GM19035 (cell line): ENCODE measurements around the gene ZNF628.
"Not testable (repeated sequence)": the region's sequence is repeated elsewhere in the genome, so short reads cannot be mapped to it uniquely, and the experiment has no call there.

ENCODE experiments used
- ATAC-seq: cut with Tn5 transposase; IDR thresholded peaks from one replicate; pipeline ENCODE4 v1.9.1; 2021; ENCODE audit not compliant: unreplicated experiment

ZNF628 gene

GRCh38 chr19:55495646-55496349 lies 19.4 kb downstream of the ZNF628 start:
- ATAC-seq = no peak

DNA sequence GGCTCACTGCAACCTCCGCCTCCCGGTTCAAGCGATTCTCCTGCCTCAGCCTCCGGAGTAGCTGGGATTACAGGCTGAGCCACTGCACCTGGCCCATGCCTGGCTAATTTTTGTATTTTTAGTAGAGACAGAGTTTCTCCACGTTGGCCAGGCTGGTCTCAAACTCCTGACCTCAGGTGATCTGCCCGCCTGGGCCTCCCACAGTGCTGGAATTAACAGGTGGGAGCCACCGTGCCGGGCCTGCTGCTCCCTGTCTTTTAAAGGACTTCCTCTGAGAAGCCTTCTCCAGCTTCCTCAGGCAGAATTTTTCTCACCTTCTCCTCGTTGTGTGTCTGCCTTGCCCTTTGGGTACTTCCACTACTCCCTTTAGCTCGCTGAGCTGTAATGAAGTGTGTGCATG lies 20.4 kb downstream of the ZNF628 start:
- ATAC-seq = not testable (repeated sequence)

DNA sequence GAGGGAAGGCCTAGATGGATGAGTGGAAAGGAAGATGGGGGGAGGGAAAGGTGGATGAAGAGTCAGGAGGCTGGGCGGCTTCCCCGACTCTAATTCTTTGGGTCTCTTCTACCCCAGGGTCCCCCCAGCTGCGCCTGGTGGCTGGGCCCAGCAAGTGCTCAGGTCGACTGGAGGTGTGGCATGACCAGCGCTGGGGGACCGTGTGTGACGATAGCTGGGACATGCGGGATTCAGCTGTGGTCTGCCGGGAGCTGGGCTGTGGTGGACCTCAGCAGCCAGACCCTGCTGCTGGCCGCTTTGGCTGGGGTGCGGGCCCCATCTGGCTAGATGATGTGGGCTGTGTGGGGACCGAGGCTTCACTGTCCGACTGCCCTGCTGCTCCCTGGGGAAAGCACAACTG lies 21.3 kb downstream of the ZNF628 start:
- ATAC-seq = no peak

- no peak for ATAC-seq
These were observed 21.9 kb downstream of the ZNF628 start for GRCh38 chr19:55498246-55498840.

GRCh38 chr19:55500368-55500952 lies 24.0 kb downstream of the ZNF628 start:
- no peak for ATAC-seq

DNA sequence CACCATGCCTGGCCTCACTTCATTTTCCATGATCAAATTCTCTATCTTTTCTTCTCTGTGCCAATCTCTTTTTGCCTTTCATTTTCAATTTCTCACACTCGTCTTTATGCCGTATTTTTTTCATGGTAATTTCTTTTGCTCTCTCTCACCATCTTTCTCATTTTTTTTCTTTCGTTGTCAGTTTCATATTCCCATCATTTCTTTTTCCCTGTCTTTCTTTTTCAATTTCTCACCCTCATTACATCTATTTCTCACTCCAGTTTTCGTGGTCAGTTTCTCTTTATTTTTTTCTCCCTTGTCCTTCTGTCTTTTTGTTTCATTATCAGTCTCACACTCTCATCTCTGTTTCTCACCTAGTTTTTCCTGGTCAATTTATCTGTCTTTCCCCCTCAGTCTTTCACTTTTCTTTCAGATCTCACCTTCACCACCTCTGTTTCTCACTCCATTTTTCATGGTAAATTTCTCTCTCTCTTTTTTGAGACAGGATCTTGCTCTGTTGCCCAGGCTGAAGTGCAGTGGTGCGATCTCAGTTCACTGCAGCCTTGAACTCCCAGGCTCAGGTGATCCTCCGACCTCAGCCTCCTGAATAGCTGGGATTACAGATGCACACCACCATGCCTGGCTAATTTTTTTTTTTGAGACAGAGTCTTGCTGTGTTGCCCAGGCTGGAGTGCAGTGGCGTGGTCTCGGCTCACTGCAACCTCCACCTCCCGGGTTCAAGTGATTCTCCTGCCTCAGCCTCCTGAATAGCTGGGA lies 26.0 kb downstream of the ZNF628 start:
- no peak for ATAC-seq

DNA sequence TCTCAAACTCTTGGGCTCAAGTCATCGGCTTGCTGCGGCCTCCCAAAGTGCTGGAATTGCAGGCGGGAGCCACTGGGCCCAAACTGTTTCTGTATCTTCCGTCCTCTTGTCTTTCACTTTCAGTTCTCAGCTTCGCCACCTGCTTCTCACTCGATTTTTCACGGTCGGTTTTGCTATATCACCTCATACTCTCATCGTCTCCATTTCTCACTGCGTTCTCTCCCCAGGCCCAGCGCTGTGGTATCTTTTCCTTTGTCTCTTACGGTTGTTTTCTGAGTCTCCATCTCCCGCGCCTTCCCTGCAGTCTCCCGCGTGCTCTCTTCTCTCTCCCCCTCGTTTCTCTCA lies 26.7 kb downstream of the ZNF628 start:
- no peak for ATAC-seq

GRCh38 chr19:55503502-55504251 lies 27.3 kb downstream of the ZNF628 start:
- ATAC-seq = peak; percentile 90

- ATAC-seq = no peak
These were observed 27.8 kb downstream of the ZNF628 start for GRCh38 chr19:55504252-55504603.

DNA sequence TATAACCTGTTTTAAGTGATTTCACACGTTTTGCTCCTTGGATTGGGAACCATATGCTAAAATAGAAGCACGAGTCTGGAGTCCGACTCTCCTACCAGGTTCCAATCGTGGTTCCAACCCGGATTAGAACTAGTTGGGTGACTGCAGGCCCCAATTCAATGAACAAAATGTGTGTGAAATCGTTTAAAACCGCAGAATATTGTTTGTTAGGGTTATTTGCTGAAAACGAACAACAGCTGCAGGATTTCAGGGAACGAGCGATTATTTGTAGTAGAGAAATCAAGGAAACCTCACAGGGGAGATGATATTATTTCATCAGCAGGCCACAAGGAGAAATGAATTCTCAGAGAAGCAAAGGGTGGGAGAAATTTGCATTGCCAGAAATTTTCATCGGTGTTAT lies 28.6 kb downstream of the ZNF628 start:
- no peak for ATAC-seq

DNA sequence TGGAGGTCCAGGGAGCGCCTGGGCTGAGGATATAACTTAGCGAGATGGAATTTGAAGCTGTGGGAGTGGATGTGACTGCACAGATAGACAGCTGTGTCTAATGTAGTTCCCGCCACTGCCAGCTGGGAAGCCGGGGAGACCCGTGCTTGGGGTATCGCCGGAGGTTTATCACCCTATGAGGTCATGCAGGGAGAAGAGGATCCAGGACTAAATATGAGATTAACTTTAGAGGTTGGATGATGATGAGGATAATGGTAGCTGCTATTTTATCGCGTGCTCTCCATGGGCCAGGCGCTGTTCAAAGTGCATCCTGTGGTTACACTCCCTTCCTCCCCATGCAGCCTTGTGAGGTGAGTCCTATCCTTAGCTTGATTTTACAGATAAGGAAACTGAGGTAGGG lies 31.7 kb downstream of the ZNF628 start:
- no peak for ATAC-seq

- peak; percentile 98 for ATAC-seq
These were observed 40.6 kb downstream of the ZNF628 start for GRCh38 chr19:55516878-55517620.

GRCh38 chr19:55519451-55520311 lies 43.3 kb downstream of the ZNF628 start:
- ATAC-seq = no peak

GRCh38 chr19:55520691-55521292 lies 44.4 kb downstream of the ZNF628 start:
- ATAC-seq = no peak

DNA sequence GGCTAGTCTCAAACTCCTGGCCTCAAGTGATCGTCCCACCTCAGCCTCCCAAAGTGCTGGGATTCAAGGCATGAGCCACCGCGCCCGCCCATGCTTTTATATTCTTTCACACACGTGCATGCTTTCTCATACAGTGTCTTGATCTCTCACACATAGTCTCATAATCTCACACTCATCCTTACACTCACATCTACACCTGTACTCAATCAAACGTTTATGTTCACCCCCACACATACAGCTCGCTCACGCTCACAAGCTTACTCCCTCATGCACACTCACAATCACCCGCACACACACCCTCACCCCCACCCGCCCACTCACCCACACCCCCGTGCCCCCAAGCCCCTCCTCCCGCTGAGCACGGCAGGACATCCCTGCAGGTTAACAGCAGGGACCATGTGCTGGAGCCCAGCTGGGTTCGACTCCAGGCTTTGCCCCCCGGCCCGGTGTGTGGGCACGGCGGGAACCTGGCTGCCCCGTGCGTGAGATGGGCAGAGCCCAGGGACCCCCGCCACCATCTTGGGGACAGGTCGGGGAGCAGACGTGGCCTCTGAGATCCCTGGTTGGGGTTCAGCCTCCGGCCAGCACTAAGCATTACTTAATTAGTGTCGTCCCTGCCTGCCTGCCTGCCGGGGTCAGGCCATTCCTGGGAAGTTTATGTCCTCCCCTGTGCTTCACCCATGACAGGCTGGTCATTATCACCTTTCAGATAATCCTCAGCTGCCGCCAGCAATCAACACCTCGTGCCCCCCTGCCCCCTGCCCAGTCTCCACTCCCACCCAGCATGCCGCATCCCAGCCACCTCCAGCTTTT lies 49.1 kb downstream of the ZNF628 start:
- ATAC-seq = no peak

DNA sequence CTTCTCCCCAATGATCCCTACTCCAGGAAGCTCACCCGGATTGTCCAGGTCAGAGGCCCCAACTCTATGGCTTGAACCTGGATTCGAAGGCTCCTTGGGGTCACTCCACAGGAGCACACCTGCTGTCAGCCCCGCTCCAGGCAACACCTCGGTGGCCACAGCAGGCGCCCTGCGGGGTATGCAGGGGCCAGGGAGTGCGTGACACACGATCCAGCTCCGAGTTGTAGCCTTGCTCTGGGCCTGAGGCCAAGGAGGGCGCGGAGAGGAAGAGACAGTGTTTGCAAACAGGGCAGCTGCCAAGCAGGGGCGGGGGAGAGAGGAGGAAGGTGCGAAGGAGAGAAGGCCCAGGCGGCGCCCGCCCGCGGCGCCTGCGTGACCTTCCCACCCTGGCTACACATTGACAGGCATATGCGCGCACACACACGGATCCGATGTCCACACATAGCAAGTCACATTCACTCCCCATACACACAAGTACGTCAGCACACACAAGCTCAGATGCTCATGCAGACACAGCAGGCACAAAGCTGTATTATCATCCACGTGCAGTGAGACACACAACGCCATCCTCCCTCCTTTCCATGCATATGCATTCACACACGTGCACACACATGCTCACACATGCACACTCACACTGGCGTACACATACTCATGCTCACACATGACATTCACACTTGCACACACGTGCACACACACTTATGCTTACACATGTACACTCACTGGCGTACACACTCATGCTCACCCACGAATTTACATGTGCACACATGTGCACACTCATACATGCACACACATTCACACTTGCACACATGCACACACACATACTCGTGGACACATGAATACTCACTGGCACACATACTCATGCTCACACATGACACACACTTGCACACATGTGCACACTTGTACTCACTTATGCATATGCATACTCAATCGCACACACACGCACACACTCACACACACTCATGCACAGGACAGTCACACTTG lies 50.1 kb downstream of the ZNF628 start:
- ATAC-seq = no peak
